Thoracic aorta (tissue), 2 donors: ENCODE results near the gene RBPJ. TPM values are rescaled to one million over a fixed set of nuclear protein-coding genes. Genes with fewer than 3 reads are reported as not detected.
"Not testable (repeated sequence)": the region's sequence is repeated elsewhere in the genome, so short reads cannot be mapped to it uniquely, and the experiment has no call there.

Experiments
- ATAC-seq: fragments of 150-250 bp; one replicate; pipeline ENCODE4 v1.8.0; 2017; ENCODE audit warnings: low read depth; ENCODE audit not compliant: insufficient number of reproducible peaks, low FRiP score
- DNase-seq: peaks from one replicate; pipeline ENCODE4 v3.0.0-alpha.2; 2020; ENCODE audit warnings: low spot score
- H3K27ac ChIP-seq, 2 donors: fragments of 200-600 bp; sonication (generic); 1 replicate in 1 of 2; 2 replicates in 1 of 2; pipeline ENCODE4 v1.5.1; 2016; ENCODE audit warnings: mild to moderate bottlenecking in 2 of 2, moderate library complexity in 2 of 2
- H3K27me3 ChIP-seq: fragments of 200-600 bp; sonication (generic); replicated peaks from 2 replicates; pipeline ENCODE4 v1.6.0; 2016; ENCODE audit warnings: mild to moderate bottlenecking; ENCODE audit not compliant: insufficient read depth
- H3K36me3 ChIP-seq: fragments of 200-600 bp; sonication (generic); one replicate; pipeline ENCODE4 v1.5.1; 2016
- H3K4me1 ChIP-seq, 2 donors: fragments of 200-600 bp; sonication (generic); 1 replicate in 1 of 2; 2 replicates in 1 of 2; pipeline versions ENCODE4 v1.5.1 to v1.6.0; 2016; ENCODE audit warnings: low read depth in 2 of 2, mild to moderate bottlenecking in 1 of 2; ENCODE audit not compliant: control insufficient read depth in 1 of 2
- H3K4me3 ChIP-seq: fragments of 200-600 bp; sonication (generic); 2 replicates; pipeline ENCODE4 v1.5.1; 2016; ENCODE audit warnings: mild to moderate bottlenecking
- H3K9me3 ChIP-seq: fragments of 200-600 bp; sonication (generic); 2 replicates; pipeline ENCODE4 v1.5.1; 2016
- CTCF ChIP-seq: fragments of 200-600 bp; sonication (generic); IDR thresholded peaks from one replicate; pipeline ENCODE4 v1.5.1; 2019; ENCODE audit warnings: antibody characterized with exemption
- total RNA-seq, 2 donors: library from RNA; depleted of rRNA; stranded (reverse); fragments of >200 nt; gene quantifications; one replicate each; pipeline versions ENCODE4 v1.1.0 to v1.2.3, GENCODE V29; 2016

The RBPJ gene
- total RNA-seq, 2 donors from 2014 or later: 63.4 to 82.6 TPM

DNA sequence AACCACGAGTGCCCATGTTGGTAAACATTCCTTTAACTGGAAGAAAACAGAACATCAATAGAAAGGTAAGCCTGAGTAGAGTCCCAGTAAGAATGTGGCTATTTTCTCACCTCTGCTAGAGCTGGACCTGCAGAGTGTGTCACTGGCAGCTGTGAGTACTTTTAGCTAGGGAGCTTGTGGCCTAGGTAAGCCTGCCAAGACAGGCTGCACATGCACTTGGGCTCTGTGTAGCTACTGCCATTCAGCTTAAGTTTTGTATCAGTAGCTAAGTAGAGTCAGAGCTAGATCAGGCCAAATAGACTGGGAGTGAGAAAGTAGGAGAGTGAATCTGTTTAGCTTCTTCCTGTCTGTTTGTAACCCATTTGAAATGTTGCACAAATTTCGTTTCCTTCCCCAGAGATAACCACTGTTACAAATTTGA is 35.3 kb downstream of the RBPJ start:
- Histone ChIP-seq H3K27ac (no peak overlapping the region), H3K4me1 (peaks cover 8 to 15% of the 10 kb centered on the region in 2 donors), H3K9me3 (no peaks in the 10 kb centered on the region), H3K4me3 (no peak overlapping the region), H3K36me3 (no peaks in the 10 kb centered on the region), H3K27me3 (no peaks in the 10 kb centered on the region)
- ATAC-seq (no peak), DNase-seq (no peak)
- TF ChIP-seq CTCF: no peak

DNA sequence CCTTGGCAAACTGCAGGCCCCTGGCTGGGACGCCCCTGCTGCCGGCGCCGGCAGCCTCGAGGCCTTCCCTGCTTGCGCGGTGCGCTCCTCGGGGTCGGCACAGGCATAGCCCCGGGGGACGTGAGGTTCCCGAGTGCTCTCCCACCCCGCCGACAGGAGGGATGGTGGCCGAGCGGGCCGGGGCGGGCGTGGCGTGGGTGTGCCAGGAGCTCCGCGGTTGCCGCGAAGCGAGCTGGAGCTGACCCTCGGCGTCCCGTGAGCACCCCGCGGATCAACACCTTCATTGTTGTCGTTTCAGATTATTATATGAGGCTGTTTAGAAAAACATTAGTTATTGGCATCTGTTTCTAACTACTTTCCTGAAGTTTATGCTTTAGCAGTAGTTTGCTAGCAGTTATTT is 38.7 kb downstream of the RBPJ start:
- not testable (repeated sequence) for ATAC-seq, H3K27ac ChIP-seq, H3K9me3 ChIP-seq, H3K4me3 ChIP-seq, H3K36me3 ChIP-seq, DNase-seq, H3K27me3 ChIP-seq
- peaks cover 11 to 14% of the 10 kb centered on the region in 2 donors for H3K4me1 ChIP-seq

GRCh38 chr4:26360273-26360672 is 39.5 kb downstream of the RBPJ start:
- Histone ChIP-seq H3K27ac (no peak overlapping the region), H3K9me3 (no peaks in the 10 kb centered on the region), H3K27me3 (no peaks in the 10 kb centered on the region), H3K4me3 (no peak overlapping the region), H3K4me1 (peaks cover 11 to 14% of the 10 kb centered on the region in 2 donors), H3K36me3 (no peaks in the 10 kb centered on the region)
- no peak for TF ChIP-seq CTCF
- DNase-seq (no peak), ATAC-seq (no peak)

- ATAC-seq (no peak), DNase-seq (no peak)
- no peak overlapping the region for H3K27ac ChIP-seq
- TF ChIP-seq CTCF: no peak
- H3K27me3 ChIP-seq: no peaks in the 10 kb centered on the region
- H3K4me3 ChIP-seq: no peak overlapping the region
- no peaks in the 10 kb centered on the region for H3K9me3 ChIP-seq
- no peaks in the 10 kb centered on the region for H3K36me3 ChIP-seq
- peaks cover 5 to 10% of the 10 kb centered on the region in 2 donors for H3K4me1 ChIP-seq
Observed at GRCh38 chr4:26360864-26361263, 40.0 kb downstream of the RBPJ start.

DNA sequence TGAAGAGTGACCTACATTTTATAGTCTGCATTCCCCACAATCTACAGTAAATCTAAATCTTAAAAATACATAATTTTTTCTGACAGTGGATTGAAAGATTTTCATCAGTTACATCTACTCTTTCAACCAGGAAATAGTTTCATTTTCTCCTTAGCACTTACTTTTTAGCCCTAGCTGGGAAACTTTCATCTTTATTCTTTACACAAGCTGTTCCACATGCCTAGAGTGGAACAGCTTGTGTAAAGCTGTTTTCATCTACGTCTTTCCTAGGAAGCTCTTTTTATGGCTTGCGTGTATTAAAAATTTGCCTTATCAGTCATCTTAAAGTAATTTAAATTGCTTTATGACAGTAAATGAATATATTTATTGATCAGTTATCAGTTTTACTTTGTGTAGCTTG is 40.5 kb downstream of the RBPJ start:
- Histone ChIP-seq H3K4me1 (peaks cover under 1 to 7% of the 10 kb centered on the region in 2 donors), H3K4me3 (no peak overlapping the region), H3K27ac (no peak overlapping the region), H3K27me3 (no peaks in the 10 kb centered on the region), H3K36me3 (no peaks in the 10 kb centered on the region), H3K9me3 (no peaks in the 10 kb centered on the region)
- no peak for ATAC-seq
- no peak for TF ChIP-seq CTCF
- DNase-seq: no peak

DNA sequence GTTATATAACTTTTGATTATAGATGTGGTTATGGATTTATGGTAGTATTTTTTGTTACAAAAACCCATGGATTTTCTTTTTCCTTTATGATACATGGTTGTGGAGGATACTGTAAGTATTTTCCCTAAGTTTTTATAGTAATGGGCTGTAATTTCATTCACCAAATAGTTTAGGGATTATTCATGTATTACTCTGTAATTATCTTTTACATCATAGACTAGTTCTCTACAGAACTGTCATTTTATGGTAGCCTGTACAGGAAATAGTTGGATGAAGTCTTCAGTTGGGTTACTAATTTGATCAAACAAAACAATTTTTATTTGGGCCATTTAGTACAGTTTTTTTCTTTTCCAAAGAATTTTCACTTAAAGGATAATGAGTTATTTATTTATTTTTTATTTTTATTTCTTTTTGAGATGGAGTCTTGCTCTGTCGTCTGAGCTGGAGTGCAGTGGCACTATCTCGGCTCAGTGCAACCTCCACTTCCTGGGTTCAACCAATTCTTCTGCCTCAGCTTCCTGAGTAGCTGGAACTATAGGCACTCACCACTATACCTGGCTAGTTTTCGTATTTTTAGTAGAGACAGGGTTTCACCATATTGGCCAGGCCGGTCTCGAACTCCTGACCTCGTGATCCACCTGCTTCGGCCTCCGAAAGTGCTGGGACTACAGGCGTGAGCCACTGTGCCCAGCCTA is 42.1 kb downstream of the RBPJ start:
- no peak for ATAC-seq
- Histone ChIP-seq H3K27me3 (no peaks in the 10 kb centered on the region), H3K27ac (no peak overlapping the region), H3K9me3 (no peaks in the 10 kb centered on the region), H3K4me1 (peaks cover 7 to 8% of the 10 kb centered on the region in 2 donors), H3K4me3 (no peak overlapping the region), H3K36me3 (no peaks in the 10 kb centered on the region)
- no peak for TF ChIP-seq CTCF
- DNase-seq: no peak
